B cell (primary cell): ENCODE results near the gene SLC2A6. TPM values are rescaled to one million over a fixed set of nuclear protein-coding genes. Genes with fewer than 3 reads are reported as not detected.

Experiments
- ATAC-seq: fragments of 200-7000 bp; cut with Tn5 transposase; one replicate; pipeline ENCODE4 v1.10.0; 2021; ENCODE audit warnings: low read depth, mild to moderate bottlenecking, moderate number of reproducible peaks, moderate library complexity
- CTCF ChIA-PET: fragments of 350-600 bp; sonication (Branson Sonifier 250); formaldehyde crosslinking; loops from one replicate; lab custom pipeline; 2021; ENCODE audit warnings: antibody characterized with exemption, inconsistent platforms; lab: Charles Lee
- POLR2A ChIA-PET: fragments of 350-600 bp; sonication (Branson Sonifier 250); formaldehyde crosslinking; loops from one replicate; lab custom pipeline; 2021; ENCODE audit warnings: antibody characterized with exemption; lab: Charles Lee
- DNase-seq: peaks from one replicate; pipeline ENCODE4 v3.0.0; 2013
- H2AFZ ChIP-seq: 2 replicates; pipeline ENCODE4 v1.6.1; 2012; ENCODE audit warnings: mild to moderate bottlenecking, low read depth, low read length; ENCODE audit not compliant: insufficient read depth, poor library complexity, severe bottlenecking
- H3K27ac ChIP-seq, 2 donors: 1 replicate in 1 of 2; 2 replicates in 1 of 2; pipeline ENCODE4 v1.5.1; 2012 to 2013; ENCODE audit warnings: low read length in 2 of 2, mild to moderate bottlenecking in 2 of 2, moderate library complexity in 1 of 2
- H3K27me3 ChIP-seq, 4 experiments: fragments of 200-600 bp in 1 of 4; sonication (generic) in 1 of 4; replicated peaks in 1 of 4; 1 replicate in 2 of 4; 2 replicates in 2 of 4; pipeline versions ENCODE4 v1.6.1 to v1.7.0; 2013 to 2016; ENCODE audit warnings: low read length in 3 of 4, mild to moderate bottlenecking in 2 of 4, mixed read lengths in 1 of 4, moderate library complexity in 1 of 4; ENCODE audit not compliant: insufficient read depth in 4 of 4, control insufficient read depth in 3 of 4; ENCODE audit errors: control extremely low read depth in 1 of 4
- H3K36me3 ChIP-seq, 2 experiments: replicated peaks in 1 of 2; 1 replicate in 1 of 2; 2 replicates in 1 of 2; pipeline versions ENCODE4 v1.6.1 to v1.7.1; 2013; ENCODE audit warnings: low read length in 1 of 2; ENCODE audit not compliant: insufficient read depth in 2 of 2, control insufficient read depth in 1 of 2; ENCODE audit errors: control extremely low read depth in 1 of 2, extremely low read depth in 1 of 2
- H3K4me1 ChIP-seq, 2 donors: fragments of 200-600 bp in 1 of 2; sonication (generic) in 1 of 2; 1 replicate in 1 of 2; 2 replicates in 1 of 2; pipeline versions ENCODE4 v1.5.1 to v1.6.1; 2013 to 2017; ENCODE audit warnings: low read length in 2 of 2; ENCODE audit not compliant: control insufficient read depth in 2 of 2, insufficient read depth in 2 of 2
- H3K4me2 ChIP-seq: replicated peaks from 2 replicates; pipeline ENCODE3; 2012; ENCODE audit warnings: mild to moderate bottlenecking, low read depth, low read length; ENCODE audit not compliant: poor library complexity, severe bottlenecking
- H3K4me3 ChIP-seq, 5 experiments: fragments of 200-600 bp in 1 of 5; sonication (generic) in 1 of 5; 1 replicate in 3 of 5; 2 replicates in 2 of 5; pipeline versions ENCODE4 v1.5.1 to v1.7.0; 2011 to 2016; ENCODE audit warnings: low read length in 4 of 5, mild to moderate bottlenecking in 4 of 5, low read depth in 2 of 5, control low read depth in 1 of 5, moderate library complexity in 1 of 5; ENCODE audit not compliant: insufficient read depth in 1 of 5; ENCODE audit errors: control extremely low read depth in 1 of 5, extremely low read depth in 1 of 5
- H3K79me2 ChIP-seq: fragments of 200-600 bp; sonication (generic); one replicate; pipeline ENCODE4 v1.6.0; 2016; ENCODE audit warnings: low read length; ENCODE audit not compliant: control insufficient read depth, insufficient read depth
- H3K9ac ChIP-seq: fragments of 200-600 bp; sonication (generic); 2 replicates; pipeline ENCODE4 v1.6.1; 2017; ENCODE audit warnings: mild to moderate bottlenecking, low read length, moderate library complexity
- H3K9me3 ChIP-seq, 3 donors: one replicate each; pipeline versions ENCODE4 v1.6.1 to v1.7.1; 2013; ENCODE audit warnings: low read length in 2 of 3; ENCODE audit not compliant: control insufficient read depth in 2 of 3, insufficient read depth in 1 of 3; ENCODE audit errors: control extremely low read depth in 1 of 3
- H4K20me1 ChIP-seq: 2 replicates; pipeline ENCODE4 v1.6.0; 2012; ENCODE audit warnings: mild to moderate bottlenecking, low read length; ENCODE audit not compliant: insufficient read depth, control insufficient read depth, poor library complexity, severe bottlenecking
- H3K27ac Mint-ChIP-seq: one replicate; pipeline ENCODE4 v1.8.0; 2021; ENCODE audit warnings: mixed read lengths
- H3K27me3 Mint-ChIP-seq: one replicate; pipeline ENCODE4 v1.8.0; 2021; ENCODE audit warnings: mixed read lengths
- H3K4me1 Mint-ChIP-seq: one replicate; pipeline ENCODE4 v1.8.0; 2021; ENCODE audit warnings: mixed read lengths
- H3K4me3 Mint-ChIP-seq: one replicate; pipeline ENCODE4 v1.8.0; 2021; ENCODE audit warnings: mixed read lengths
- H3K9me3 Mint-ChIP-seq: one replicate; pipeline ENCODE4 v1.8.0; 2022; ENCODE audit warnings: mixed read lengths; ENCODE audit not compliant: insufficient read depth
- EZH2 ChIP-seq: IDR thresholded peaks from 2 replicates; pipeline ENCODE4 v1.6.1; 2012; ENCODE audit warnings: borderline replicate concordance, low read depth, mild to moderate bottlenecking, moderate library complexity, low read length; ENCODE audit not compliant: insufficient read depth, poor library complexity, severe bottlenecking
- WGBS: methylation state at CpG from one replicate; pipeline ENCODE4 v1.1.5; 2013; ENCODE audit warnings: missing lambda C conversion rate; ENCODE audit not compliant: insufficient coverage; 5-methylcytosine and 5-hydroxymethylcytosine counted together
- intact Hi-C: fragments of 100-400 bp; cut with micrococcal nuclease; formaldehyde crosslinking; loops from one replicate; pipeline ENCODE4 v1.10.0; 2022
- polyA plus RNA-seq: library from polyadenylated mRNA; depleted of rRNA; stranded (reverse); fragments of >200 nt; gene quantifications from 2 replicates; pipeline ENCODE4 v1.2.3, GENCODE V29; 2012
- total RNA-seq, 2 donors: library from RNA; stranded (reverse); fragments of 120-200 nt in 1 of 2; gene quantifications; 1 replicate in 1 of 2; 2 replicates in 1 of 2; pipeline versions ENCODE4 v1.2.3 to v1.2.4, GENCODE V29; 2013 to 2022
- TF ChIP-seq, protein P1 (sequence below): fragments of 200-600 bp; IDR thresholded peaks from one replicate; pipeline ENCODE4 v1.8.0; 2022; ENCODE audit warnings: antibody characterized with exemption, mild to moderate bottlenecking

SLC2A6 gene
- total and polyA plus RNA-seq, 2 donors (not counting 1 experiment from before 2014, with no cell fraction given): 51.8 to 108 TPM

DNA sequence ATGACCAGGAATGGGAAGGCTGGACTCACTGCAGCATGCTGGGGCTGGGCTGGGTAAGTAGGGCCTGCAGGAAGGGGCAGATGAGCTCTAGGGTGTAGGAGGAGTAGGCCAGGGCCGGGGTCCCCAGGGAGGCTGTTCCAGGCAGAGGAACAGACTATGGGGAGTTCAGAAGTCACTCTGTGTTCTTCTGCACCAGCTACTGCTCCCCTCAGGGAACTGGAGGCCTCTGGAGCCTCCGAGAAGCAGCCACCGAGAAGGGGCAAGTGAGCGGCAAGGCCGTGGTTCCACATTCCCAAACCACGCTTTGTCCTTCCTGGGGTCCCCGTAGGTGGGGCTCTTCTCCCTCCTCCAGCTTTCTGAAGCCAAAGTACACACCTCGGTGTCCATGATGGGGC, 8.4 kb upstream of the SLC2A6 start:
- Histone ChIP-seq H3K27ac (no peak overlapping the region), H3K4me2 (no peak overlapping the region), H2AFZ (no peak overlapping the region), H4K20me1 (no peaks in the 10 kb centered on the region), H3K79me2 (no peaks in the 10 kb centered on the region), H3K4me1 (peaks cover 5 to 10% of the 10 kb centered on the region in 2 donors), H3K9me3 (no peaks in the 10 kb centered on the region), H3K36me3 (no peaks in the 10 kb centered on the region), H3K27me3 (peaks cover 0 to 10% (median 0%) of the 10 kb centered on the region in 4 experiments), H3K4me3 (no peak overlapping the region), H3K9ac (no peak overlapping the region)
- Mint-ChIP-seq H3K4me3 (no peak overlapping the region), H3K27me3 (peaks cover 18% of the 10 kb centered on the region), H3K4me1 (peaks cover 4% of the 10 kb centered on the region), H3K9me3 (no peaks in the 10 kb centered on the region), H3K27ac (no peak overlapping the region)
- no peak for DNase-seq
- CTCF ChIA-PET: interaction anchor here (1.2 to 11.0 kb wide), 8 partner anchors 11 to 303 kb away, joined by 4 to 144 read pairs (median 6); no protein-coding TSS in a partner anchor
- no peak for TF ChIP-seq EZH2
- TF ChIP-seq, protein P1, sequence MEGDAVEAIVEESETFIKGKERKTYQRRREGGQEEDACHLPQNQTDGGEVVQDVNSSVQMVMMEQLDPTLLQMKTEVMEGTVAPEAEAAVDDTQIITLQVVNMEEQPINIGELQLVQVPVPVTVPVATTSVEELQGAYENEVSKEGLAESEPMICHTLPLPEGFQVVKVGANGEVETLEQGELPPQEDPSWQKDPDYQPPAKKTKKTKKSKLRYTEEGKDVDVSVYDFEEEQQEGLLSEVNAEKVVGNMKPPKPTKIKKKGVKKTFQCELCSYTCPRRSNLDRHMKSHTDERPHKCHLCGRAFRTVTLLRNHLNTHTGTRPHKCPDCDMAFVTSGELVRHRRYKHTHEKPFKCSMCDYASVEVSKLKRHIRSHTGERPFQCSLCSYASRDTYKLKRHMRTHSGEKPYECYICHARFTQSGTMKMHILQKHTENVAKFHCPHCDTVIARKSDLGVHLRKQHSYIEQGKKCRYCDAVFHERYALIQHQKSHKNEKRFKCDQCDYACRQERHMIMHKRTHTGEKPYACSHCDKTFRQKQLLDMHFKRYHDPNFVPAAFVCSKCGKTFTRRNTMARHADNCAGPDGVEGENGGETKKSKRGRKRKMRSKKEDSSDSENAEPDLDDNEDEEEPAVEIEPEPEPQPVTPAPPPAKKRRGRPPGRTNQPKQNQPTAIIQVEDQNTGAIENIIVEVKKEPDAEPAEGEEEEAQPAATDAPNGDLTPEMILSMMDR: no peak
- intact Hi-C loops: loop anchor here (2.0 to 5.0 kb wide), 2 partner anchors 27 to 465 kb away; no protein-coding TSS in a partner anchor
- ATAC-seq: no peak
- POLR2A ChIA-PET: no interaction called here
- WGBS: 94% methylated on average over 8 of the region's 8 CpGs

DNA sequence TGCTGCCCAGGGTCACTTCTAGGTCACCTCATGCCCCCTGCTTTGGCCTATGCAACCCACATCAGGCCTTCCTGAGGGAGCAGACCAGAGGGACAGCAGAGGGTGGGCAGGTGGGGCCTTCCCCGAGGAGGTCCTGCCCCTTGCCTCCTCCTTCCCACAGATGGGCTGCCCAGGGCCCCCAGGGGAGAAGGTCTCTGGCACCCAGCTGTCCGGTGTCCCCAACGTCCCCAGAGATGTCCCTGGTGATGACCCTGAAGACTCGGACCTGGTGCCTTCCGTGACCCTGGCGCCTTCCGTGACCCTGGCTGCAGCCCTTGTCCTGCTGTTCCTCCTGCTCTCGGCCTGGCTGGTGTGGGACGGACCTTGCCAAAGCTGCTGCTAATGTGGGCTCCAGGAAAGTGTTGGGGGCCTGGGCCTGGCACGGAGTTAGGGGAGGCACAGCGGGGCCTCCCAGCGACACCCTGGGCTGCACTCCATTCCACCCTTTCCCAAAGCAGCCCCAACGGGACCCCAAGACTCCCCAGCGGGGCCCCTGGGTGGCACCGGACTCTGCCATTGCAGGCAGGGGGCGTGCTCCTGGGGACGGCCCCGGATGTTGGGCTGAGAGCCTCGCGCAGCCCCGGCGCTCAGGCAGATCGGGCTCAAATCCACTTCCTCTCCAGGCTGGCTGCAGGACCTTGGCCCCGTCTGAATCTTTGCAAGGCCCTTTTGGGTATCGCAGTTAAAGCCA, 6.8 kb upstream of the SLC2A6 start:
- Histone ChIP-seq H3K9ac (peak overlapping the region; percentile 25), H3K79me2 (no peaks in the 10 kb centered on the region), H4K20me1 (no peaks in the 10 kb centered on the region), H3K4me2 (peak overlapping the region; percentile 76), H3K4me3 (peak overlapping the region in 3 of 5 experiments; percentile 14 to 31 (median 28)), H3K9me3 (no peaks in the 10 kb centered on the region), H3K27ac (no peak overlapping the region), H3K4me1 (peaks cover 5 to 10% of the 10 kb centered on the region in 2 donors), H3K27me3 (peaks cover 0 to 10% (median 0%) of the 10 kb centered on the region in 4 experiments), H3K36me3 (no peaks in the 10 kb centered on the region), H2AFZ (peak overlapping the region; percentile 43)
- H3K4me3 Mint-ChIP-seq: peak overlapping the region; percentile 59
- H3K4me1 Mint-ChIP-seq: peaks cover 4% of the 10 kb centered on the region
- H3K27me3 Mint-ChIP-seq: peaks cover 18% of the 10 kb centered on the region
- intact Hi-C loops: loop anchor here (1.0 to 5.0 kb wide), 4 partner anchors 25 to 463 kb away; no protein-coding TSS in a partner anchor
- ChIA-PET CTCF (interaction anchor here (0.8 to 11.0 kb wide), 17 partner anchors 8 to 337 kb away, joined by 3 to 144 read pairs (median 5); partner anchors contain the start of gene REXO4), POLR2A (no interaction called here)
- H3K9me3 Mint-ChIP-seq: no peaks in the 10 kb centered on the region
- no peak for TF ChIP-seq EZH2
- TF ChIP-seq, protein P1: no peak
- DNase-seq: no peak
- ATAC-seq: peak; percentile 62
- 52% methylated on average over 23 of the region's 25 CpGs for WGBS
- no peak overlapping the region for H3K27ac Mint-ChIP-seq
